HEK293 (cell line): ENCODE measurements around the gene CCDC183.

Source experiments
- BCL11A ChIP-seq: fragments of 450-650 bp; formaldehyde crosslinking; IDR thresholded peaks from 2 replicates; pipeline ENCODE4 v1.5.1; 2016; ENCODE audit warnings: low read depth, missing biosample characterization, missing genetic modification characterization
- KLF10 ChIP-seq: fragments of 450-650 bp; IDR thresholded peaks from 2 replicates; pipeline ENCODE4 v1.5.1; 2018; ENCODE audit warnings: missing biosample characterization, mild to moderate bottlenecking, missing genetic modification characterization
- KLF16 ChIP-seq: fragments of 450-650 bp; formaldehyde crosslinking; IDR thresholded peaks from 2 replicates; pipeline ENCODE4 v1.5.1; 2017; ENCODE audit warnings: missing biosample characterization, missing genetic modification characterization
- SP2 ChIP-seq: fragments of 450-650 bp; formaldehyde crosslinking; IDR thresholded peaks from 2 replicates; pipeline ENCODE4 v1.5.1; 2016; ENCODE audit warnings: missing biosample characterization, missing genetic modification characterization
- SP3 ChIP-seq: fragments of 450-650 bp; formaldehyde crosslinking; IDR thresholded peaks from 2 replicates; pipeline ENCODE4 v1.5.1; 2016; ENCODE audit warnings: missing biosample characterization, missing genetic modification characterization
- ZBTB7A ChIP-seq: fragments of 450-650 bp; formaldehyde crosslinking; IDR thresholded peaks from 2 replicates; pipeline ENCODE4 v1.5.1; 2016; ENCODE audit warnings: low read depth, missing biosample characterization, missing genetic modification characterization
- ZNF132 ChIP-seq: fragments of 450-650 bp; formaldehyde crosslinking; IDR thresholded peaks from 2 replicates; pipeline ENCODE4 v1.5.1; 2017; ENCODE audit warnings: missing biosample characterization, missing genetic modification characterization, borderline replicate concordance
- ZNF174 ChIP-seq: fragments of 450-650 bp; formaldehyde crosslinking; IDR thresholded peaks from 2 replicates; pipeline ENCODE4 v1.5.0; 2017; ENCODE audit warnings: missing biosample characterization, mild to moderate bottlenecking, missing genetic modification characterization
- ZNF202 ChIP-seq: fragments of 450-650 bp; formaldehyde crosslinking; IDR thresholded peaks from 2 replicates; pipeline ENCODE4 v1.5.1; 2016; ENCODE audit warnings: missing biosample characterization, missing genetic modification characterization, borderline replicate concordance
- ZNF214 ChIP-seq: fragments of 450-650 bp; formaldehyde crosslinking; IDR thresholded peaks from 2 replicates; pipeline ENCODE4 v1.5.1; 2017; ENCODE audit warnings: missing biosample characterization, mild to moderate bottlenecking, missing genetic modification characterization, borderline replicate concordance
- ZNF248 ChIP-seq: fragments of 450-650 bp; formaldehyde crosslinking; IDR thresholded peaks from 2 replicates; pipeline ENCODE4 v1.5.1; 2017; ENCODE audit warnings: missing biosample characterization, missing genetic modification characterization
- ZNF302 ChIP-seq: fragments of 450-650 bp; formaldehyde crosslinking; IDR thresholded peaks from 2 replicates; pipeline ENCODE4 v1.5.1; 2016; ENCODE audit warnings: missing biosample characterization, missing genetic modification characterization, low read depth
- ZNF335 ChIP-seq: fragments of 450-650 bp; formaldehyde crosslinking; conservative IDR thresholded peaks from 2 replicates; pipeline ENCODE4 v1.5.1; 2016; ENCODE audit warnings: missing biosample characterization, missing genetic modification characterization
- ZNF37A ChIP-seq: fragments of 450-650 bp; IDR thresholded peaks from 2 replicates; pipeline ENCODE4 v1.5.1; 2018; ENCODE audit warnings: missing biosample characterization, missing genetic modification characterization
- ZNF394 ChIP-seq: fragments of 450-650 bp; formaldehyde crosslinking; IDR thresholded peaks from 2 replicates; pipeline ENCODE4 v1.5.1; 2016; ENCODE audit warnings: missing biosample characterization, missing genetic modification characterization, mild to moderate bottlenecking, moderate library complexity, borderline replicate concordance
- ZNF404 ChIP-seq: fragments of 450-650 bp; formaldehyde crosslinking; IDR thresholded peaks from 2 replicates; pipeline ENCODE4 v1.5.1; 2017; ENCODE audit warnings: missing biosample characterization, missing genetic modification characterization
- ZNF555 ChIP-seq: fragments of 450-650 bp; formaldehyde crosslinking; conservative IDR thresholded peaks from 2 replicates; pipeline ENCODE4 v1.5.1; 2017; ENCODE audit warnings: missing biosample characterization, mild to moderate bottlenecking, missing genetic modification characterization, inconsistent platforms
- ZNF560 ChIP-seq: fragments of 450-650 bp; formaldehyde crosslinking; IDR thresholded peaks from 2 replicates; pipeline ENCODE4 v1.5.1; 2017; ENCODE audit warnings: missing biosample characterization, missing genetic modification characterization, borderline replicate concordance
- ZNF623 ChIP-seq: fragments of 450-650 bp; formaldehyde crosslinking; IDR thresholded peaks from 2 replicates; pipeline ENCODE4 v1.5.1; 2016; ENCODE audit warnings: missing biosample characterization, missing genetic modification characterization
- ZNF677 ChIP-seq: fragments of 450-650 bp; IDR thresholded peaks from 2 replicates; pipeline ENCODE4 v1.5.0; 2018; ENCODE audit warnings: missing biosample characterization, mild to moderate bottlenecking, missing genetic modification characterization, moderate library complexity
- ZNF76 ChIP-seq: fragments of 450-650 bp; formaldehyde crosslinking; IDR thresholded peaks from 2 replicates; pipeline ENCODE4; 2016; ENCODE audit warnings: low read depth, missing biosample characterization, missing genetic modification characterization, borderline replicate concordance
- ZNF768 ChIP-seq: fragments of 450-650 bp; formaldehyde crosslinking; IDR thresholded peaks from 2 replicates; pipeline ENCODE4 v1.5.1; 2018; ENCODE audit warnings: missing biosample characterization, mild to moderate bottlenecking, missing genetic modification characterization
- ZNF776 ChIP-seq: fragments of 450-650 bp; formaldehyde crosslinking; IDR thresholded peaks from 2 replicates; pipeline ENCODE4 v1.5.0; 2017; ENCODE audit warnings: missing biosample characterization, missing genetic modification characterization, borderline replicate concordance
- ZNF785 ChIP-seq: fragments of 450-650 bp; formaldehyde crosslinking; IDR thresholded peaks from 2 replicates; pipeline ENCODE4 v1.5.1; 2016; ENCODE audit warnings: missing biosample characterization, missing genetic modification characterization
- ZNF791 ChIP-seq: fragments of 450-650 bp; formaldehyde crosslinking; IDR thresholded peaks from 2 replicates; pipeline ENCODE4 v1.5.1; 2016; ENCODE audit warnings: missing biosample characterization, missing genetic modification characterization
- TF ChIP-seq, protein P1 (sequence below): fragments of 450-650 bp; formaldehyde crosslinking; IDR thresholded peaks from 2 replicates; pipeline ENCODE4 v1.5.1; 2016; ENCODE audit warnings: missing biosample characterization, missing genetic modification characterization
- TF ChIP-seq, protein P2 (sequence below): fragments of 450-650 bp; formaldehyde crosslinking; IDR thresholded peaks from 2 replicates; pipeline ENCODE4 v1.5.0; 2017; ENCODE audit warnings: missing biosample characterization, missing genetic modification characterization, borderline replicate concordance
- TF ChIP-seq, protein P3 (sequence below): fragments of 450-650 bp; formaldehyde crosslinking; IDR thresholded peaks from 2 replicates; pipeline ENCODE4 v1.5.1; 2016; ENCODE audit warnings: missing biosample characterization, missing genetic modification characterization
- TF ChIP-seq, protein P4 (sequence below): fragments of 450-650 bp; formaldehyde crosslinking; IDR thresholded peaks from 2 replicates; pipeline ENCODE4 v1.5.1; 2016; ENCODE audit warnings: missing biosample characterization, missing genetic modification characterization
- TF ChIP-seq, protein P5 (sequence below): fragments of 450-650 bp; formaldehyde crosslinking; IDR thresholded peaks from 2 replicates; pipeline ENCODE4 v1.5.1; 2016; ENCODE audit warnings: missing biosample characterization, missing genetic modification characterization

CCDC183 gene

DNA sequence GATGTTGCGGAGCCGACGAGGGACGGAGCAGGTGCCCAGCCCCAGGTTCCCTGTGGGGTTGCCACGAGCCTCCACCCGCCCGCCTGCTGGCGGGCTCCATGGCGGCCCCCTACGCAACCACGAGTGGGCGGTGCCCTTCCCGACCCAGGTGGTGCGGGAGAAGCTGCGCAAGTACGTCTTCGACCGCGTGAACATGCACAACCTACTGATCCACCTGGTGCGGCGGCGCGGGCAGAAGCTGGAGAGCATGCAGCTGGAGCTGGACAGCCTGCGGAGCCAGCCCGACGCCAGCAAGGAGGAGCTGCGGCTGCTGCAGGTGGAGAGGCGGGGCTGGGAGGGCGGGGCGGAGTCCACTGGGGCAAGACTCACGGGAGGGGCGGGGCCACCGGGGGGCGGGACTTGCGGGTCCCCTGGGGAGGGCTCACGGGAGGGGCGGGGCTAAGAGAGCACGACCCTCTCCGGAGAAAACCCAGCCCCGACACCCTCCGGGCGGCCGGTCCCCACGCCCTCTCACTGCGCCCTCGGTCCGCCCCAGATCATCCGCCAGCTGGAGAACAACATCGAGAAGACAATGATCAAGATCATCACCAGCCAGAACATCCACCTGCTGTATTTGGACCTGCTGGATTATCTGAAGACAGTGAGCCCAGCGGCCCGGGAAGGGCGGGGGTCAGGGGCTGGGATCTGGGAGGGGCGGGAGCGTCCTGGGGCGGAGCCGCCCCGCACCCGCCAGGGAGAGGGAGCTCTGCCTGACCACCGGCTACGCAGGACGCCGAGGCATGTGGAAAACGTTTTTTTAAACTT, 3.9 kb downstream of the CCDC183 start (continued):
- TF ChIP-seq, protein P1, sequence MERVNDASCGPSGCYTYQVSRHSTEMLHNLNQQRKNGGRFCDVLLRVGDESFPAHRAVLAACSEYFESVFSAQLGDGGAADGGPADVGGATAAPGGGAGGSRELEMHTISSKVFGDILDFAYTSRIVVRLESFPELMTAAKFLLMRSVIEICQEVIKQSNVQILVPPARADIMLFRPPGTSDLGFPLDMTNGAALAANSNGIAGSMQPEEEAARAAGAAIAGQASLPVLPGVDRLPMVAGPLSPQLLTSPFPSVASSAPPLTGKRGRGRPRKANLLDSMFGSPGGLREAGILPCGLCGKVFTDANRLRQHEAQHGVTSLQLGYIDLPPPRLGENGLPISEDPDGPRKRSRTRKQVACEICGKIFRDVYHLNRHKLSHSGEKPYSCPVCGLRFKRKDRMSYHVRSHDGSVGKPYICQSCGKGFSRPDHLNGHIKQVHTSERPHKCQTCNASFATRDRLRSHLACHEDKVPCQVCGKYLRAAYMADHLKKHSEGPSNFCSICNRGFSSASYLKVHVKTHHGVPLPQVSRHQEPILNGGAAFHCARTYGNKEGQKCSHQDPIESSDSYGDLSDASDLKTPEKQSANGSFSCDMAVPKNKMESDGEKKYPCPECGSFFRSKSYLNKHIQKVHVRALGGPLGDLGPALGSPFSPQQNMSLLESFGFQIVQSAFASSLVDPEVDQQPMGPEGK, result peak; percentile 90
- no peak for TF ChIP-seq ZNF202 (tag by site-specific recombination)
- TF ChIP-seq BCL11A (tag by site-specific recombination), result peak; percentile 43; the same call in 1 of the 2 replicates
- TF ChIP-seq, protein P2, sequence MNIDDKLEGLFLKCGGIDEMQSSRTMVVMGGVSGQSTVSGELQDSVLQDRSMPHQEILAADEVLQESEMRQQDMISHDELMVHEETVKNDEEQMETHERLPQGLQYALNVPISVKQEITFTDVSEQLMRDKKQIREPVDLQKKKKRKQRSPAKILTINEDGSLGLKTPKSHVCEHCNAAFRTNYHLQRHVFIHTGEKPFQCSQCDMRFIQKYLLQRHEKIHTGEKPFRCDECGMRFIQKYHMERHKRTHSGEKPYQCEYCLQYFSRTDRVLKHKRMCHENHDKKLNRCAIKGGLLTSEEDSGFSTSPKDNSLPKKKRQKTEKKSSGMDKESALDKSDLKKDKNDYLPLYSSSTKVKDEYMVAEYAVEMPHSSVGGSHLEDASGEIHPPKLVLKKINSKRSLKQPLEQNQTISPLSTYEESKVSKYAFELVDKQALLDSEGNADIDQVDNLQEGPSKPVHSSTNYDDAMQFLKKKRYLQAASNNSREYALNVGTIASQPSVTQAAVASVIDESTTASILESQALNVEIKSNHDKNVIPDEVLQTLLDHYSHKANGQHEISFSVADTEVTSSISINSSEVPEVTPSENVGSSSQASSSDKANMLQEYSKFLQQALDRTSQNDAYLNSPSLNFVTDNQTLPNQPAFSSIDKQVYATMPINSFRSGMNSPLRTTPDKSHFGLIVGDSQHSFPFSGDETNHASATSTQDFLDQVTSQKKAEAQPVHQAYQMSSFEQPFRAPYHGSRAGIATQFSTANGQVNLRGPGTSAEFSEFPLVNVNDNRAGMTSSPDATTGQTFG (tag by site-specific recombination), result no peak
- peak; percentile 36; the same call in 1 of the 2 replicates for TF ChIP-seq KLF10 (tag by site-specific recombination)
- TF ChIP-seq ZNF791 (tag by site-specific recombination), result no peak
- TF ChIP-seq ZNF335 (tag by site-specific recombination), result peak; percentile 31
- TF ChIP-seq ZNF302 (tag by site-specific recombination), result no peak
- TF ChIP-seq ZNF555 (tag by site-specific recombination), result no peak
- no peak for TF ChIP-seq ZNF768
- no peak for TF ChIP-seq ZNF394 (tag by site-specific recombination)
- TF ChIP-seq ZNF785 (tag by site-specific recombination), result no peak
- TF ChIP-seq ZNF214 (tag by site-specific recombination), result no peak
- TF ChIP-seq, protein P3, sequence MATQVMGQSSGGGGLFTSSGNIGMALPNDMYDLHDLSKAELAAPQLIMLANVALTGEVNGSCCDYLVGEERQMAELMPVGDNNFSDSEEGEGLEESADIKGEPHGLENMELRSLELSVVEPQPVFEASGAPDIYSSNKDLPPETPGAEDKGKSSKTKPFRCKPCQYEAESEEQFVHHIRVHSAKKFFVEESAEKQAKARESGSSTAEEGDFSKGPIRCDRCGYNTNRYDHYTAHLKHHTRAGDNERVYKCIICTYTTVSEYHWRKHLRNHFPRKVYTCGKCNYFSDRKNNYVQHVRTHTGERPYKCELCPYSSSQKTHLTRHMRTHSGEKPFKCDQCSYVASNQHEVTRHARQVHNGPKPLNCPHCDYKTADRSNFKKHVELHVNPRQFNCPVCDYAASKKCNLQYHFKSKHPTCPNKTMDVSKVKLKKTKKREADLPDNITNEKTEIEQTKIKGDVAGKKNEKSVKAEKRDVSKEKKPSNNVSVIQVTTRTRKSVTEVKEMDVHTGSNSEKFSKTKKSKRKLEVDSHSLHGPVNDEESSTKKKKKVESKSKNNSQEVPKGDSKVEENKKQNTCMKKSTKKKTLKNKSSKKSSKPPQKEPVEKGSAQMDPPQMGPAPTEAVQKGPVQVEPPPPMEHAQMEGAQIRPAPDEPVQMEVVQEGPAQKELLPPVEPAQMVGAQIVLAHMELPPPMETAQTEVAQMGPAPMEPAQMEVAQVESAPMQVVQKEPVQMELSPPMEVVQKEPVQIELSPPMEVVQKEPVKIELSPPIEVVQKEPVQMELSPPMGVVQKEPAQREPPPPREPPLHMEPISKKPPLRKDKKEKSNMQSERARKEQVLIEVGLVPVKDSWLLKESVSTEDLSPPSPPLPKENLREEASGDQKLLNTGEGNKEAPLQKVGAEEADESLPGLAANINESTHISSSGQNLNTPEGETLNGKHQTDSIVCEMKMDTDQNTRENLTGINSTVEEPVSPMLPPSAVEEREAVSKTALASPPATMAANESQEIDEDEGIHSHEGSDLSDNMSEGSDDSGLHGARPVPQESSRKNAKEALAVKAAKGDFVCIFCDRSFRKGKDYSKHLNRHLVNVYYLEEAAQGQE, result peak; percentile 88
- TF ChIP-seq KLF16, result 0 out of 2 replicates have a peak, but pooled peaks have one; percentile 44
- TF ChIP-seq, protein P4, sequence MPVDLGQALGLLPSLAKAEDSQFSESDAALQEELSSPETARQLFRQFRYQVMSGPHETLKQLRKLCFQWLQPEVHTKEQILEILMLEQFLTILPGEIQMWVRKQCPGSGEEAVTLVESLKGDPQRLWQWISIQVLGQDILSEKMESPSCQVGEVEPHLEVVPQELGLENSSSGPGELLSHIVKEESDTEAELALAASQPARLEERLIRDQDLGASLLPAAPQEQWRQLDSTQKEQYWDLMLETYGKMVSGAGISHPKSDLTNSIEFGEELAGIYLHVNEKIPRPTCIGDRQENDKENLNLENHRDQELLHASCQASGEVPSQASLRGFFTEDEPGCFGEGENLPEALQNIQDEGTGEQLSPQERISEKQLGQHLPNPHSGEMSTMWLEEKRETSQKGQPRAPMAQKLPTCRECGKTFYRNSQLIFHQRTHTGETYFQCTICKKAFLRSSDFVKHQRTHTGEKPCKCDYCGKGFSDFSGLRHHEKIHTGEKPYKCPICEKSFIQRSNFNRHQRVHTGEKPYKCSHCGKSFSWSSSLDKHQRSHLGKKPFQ (tag by site-specific recombination), result no peak
- TF ChIP-seq ZNF776 (tag by site-specific recombination), result no peak
- TF ChIP-seq, protein P5, sequence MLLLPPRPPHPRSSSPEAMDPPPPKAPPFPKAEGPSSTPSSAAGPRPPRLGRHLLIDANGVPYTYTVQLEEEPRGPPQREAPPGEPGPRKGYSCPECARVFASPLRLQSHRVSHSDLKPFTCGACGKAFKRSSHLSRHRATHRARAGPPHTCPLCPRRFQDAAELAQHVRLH, result no peak
- TF ChIP-seq ZBTB7A (tag by site-specific recombination), result 0 out of 2 replicates have a peak, but pooled peaks have one; percentile 11
- TF ChIP-seq ZNF132 (tag by site-specific recombination), result no peak
- no peak for TF ChIP-seq ZNF248
- peak; percentile 75 for TF ChIP-seq SP2 (tag by site-specific recombination)
- TF ChIP-seq ZNF623 (tag by site-specific recombination), result no peak
- TF ChIP-seq SP3, result peak; percentile 84
- TF ChIP-seq ZNF560 (tag by site-specific recombination), result no peak
- peak; percentile 65 for TF ChIP-seq ZNF76 (tag by site-specific recombination)
- TF ChIP-seq ZNF677, result no peak
- TF ChIP-seq ZNF404 (tag by site-specific recombination), result no peak
- no peak for TF ChIP-seq ZNF174 (tag by site-specific recombination)
- no peak for TF ChIP-seq ZNF37A (tag by site-specific recombination)
